Skeletal muscle cell (primary cell): ENCODE results near the gene GCH1.
A peak's percentile ranks its signal among the peaks of the same experiment; 100 is the strongest.
"Not testable (repeated sequence)": the region's sequence is repeated elsewhere in the genome, so short reads cannot be mapped to it uniquely, and the experiment has no call there.

Experiments used
- DNase-seq: peaks from one replicate; pipeline ENCODE4 v3.0.0-alpha.2; 2010; ENCODE audit warnings: low read depth
- H3K4me3 ChIP-seq: 2 replicates; pipeline ENCODE4 v1.5.1; 2011; ENCODE audit warnings: low read depth, mild to moderate bottlenecking, control low read depth, low read length, moderate library complexity

GCH1 gene

DNA sequence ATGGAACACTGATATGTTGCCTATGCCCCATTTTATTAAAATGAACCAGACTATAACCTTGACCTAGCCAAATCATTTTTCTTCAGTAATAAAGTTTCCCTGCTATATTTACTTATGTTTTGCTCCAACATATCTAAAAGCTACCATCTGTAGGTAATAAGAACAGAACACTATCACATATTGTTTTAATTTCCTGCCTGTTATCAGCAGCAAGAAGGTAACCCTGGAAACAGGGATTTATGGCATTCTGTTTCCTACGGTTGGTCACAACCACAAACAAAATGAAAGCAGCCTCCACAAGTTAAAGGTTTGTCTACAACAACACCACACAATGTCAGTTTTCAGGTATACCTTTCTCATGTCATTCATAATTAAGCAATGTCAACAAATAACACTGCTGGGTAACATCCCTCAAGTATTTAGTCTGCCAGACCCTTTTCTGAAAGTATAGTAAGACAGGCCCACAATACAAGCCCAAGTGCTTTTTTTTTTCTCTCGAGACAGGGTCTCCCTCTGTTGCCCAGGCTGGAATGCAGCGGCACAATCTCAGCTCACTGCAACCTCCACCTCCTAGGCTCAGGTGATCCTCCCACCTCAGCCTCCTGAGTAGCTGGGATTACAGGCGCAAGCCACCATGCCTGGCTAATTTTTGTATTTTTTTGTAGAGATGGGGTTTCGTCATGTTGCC lies 25.5 kb downstream of the GCH1 start:
- no peak for DNase-seq
- H3K4me3 ChIP-seq, result no peak overlapping the region

DNA sequence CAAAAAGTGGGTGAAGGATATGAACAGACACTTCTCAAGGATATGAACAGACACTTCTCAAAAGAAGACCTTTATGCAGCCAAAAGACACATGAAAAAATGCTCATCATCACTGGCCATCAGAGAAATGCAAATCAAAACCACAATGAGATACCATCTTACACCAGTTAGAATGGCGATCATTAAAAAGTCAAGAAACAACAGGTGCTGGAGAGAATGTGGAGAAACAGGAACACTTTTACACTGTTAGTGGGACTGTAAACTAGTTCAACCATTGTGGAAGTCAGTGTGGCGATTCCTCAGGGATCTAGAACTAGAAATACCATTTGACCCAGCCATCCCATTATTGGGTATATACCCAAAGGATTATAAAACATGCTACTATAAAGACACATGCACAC lies 27.0 kb downstream of the GCH1 start:
- H3K4me3 ChIP-seq, DNase-seq: not testable (repeated sequence)

DNA sequence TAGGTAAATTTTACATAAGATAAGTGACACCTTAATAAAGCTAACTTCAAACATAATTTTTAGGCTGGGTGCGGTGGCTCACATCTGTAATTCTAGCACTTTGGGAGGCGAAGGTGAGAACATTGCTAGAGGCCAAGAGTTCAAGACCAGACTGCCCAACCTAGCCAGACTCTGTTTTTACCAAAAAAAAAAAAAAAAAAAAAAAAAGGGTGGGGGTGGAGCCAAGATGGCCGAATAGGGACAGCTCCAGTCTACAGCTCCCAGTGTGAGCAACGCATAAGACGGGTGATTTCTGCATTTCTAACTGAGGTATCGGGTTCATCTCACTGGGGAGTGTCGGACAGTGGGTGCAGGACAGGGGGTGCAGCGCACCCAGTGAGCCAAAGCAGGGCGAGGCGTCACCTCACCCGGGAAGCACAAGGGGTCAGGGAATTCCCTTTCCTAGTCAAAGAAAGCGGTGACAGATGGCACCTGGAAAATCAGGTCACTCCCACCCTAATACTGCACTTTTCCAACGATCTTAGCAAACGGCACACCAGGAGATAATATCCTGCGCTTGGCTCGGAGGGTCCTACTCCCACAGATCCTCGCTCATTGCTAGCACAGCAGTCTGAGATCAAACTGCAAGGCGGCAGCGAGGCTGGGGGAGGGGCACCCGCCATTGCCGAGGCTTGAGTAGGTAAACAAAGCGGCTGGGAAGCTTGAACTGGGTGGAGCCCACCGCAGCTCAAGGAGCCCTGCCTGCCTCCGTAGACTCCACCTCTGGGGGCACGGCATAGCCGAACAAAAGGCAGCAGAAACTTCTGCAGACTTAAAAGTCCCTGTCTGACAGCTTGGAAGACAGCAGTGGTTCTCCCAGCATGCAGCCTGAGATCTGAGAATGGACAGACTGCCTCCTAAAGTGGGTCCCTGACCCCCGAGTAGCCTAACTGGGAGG lies 32.2 kb downstream of the GCH1 start:
- DNase-seq, H3K4me3 ChIP-seq: not testable (repeated sequence)

DNA sequence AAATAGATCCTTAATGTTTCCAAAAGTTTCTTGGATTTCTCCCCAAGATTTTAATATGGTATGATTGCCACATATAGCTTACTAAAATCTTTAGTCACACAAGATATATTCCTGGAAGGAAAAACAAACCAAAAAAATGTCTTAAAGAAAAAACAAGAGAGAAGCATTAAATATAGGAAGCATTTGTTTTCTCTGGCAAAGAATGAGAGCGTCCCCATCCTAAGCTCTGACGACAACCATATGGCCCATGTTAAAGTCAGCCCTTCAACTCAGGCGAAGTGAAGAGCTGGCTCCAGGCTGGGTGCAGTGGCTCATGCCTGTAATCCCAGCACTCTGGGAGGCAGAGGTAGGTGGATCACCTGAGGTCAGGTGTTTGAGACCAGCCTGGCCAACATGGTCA lies 35.6 kb downstream of the GCH1 start:
- no peak for DNase-seq
- no peak overlapping the region for H3K4me3 ChIP-seq

DNA sequence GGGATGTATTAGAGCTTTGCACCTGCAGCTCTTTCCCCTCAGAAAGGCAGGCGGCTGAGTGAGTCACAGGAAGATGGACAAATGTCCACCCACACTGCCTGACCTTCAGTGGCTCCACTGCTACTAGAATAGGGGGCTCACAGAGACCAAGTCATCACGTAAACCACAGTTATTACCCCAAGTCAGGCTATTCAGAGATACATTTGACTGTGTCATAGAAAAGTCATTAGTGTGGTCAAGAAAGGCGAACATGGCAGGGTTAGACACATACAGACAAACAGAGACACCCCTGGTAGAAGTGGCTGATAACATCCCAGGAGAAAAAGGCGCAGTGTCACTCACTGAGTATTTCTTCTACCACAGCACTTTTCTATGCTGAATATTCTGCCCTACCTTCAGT lies 36.0 kb downstream of the GCH1 start:
- DNase-seq, result no peak
- H3K4me3 ChIP-seq, result no peak overlapping the region

DNA sequence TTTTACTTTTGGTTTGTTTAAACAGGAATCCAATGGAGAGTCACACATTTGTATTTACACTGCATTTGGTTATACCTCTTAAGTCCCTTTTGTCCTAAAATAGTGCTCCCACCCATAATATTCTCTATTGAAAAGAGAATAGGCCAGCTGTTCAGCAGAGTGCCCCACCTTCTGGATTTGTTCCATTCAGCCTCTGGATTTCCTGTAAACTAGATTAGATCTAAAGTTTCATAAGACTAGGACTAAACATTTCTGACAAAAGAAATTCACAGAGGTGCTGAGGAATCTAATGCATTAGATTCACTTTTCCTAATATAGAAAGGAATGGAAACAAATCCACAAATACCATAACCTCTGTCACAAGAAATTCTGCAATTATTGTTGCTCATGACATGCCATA lies 38.1 kb downstream of the GCH1 start:
- H3K4me3 ChIP-seq, result no peak overlapping the region
- DNase-seq, result no peak

DNA sequence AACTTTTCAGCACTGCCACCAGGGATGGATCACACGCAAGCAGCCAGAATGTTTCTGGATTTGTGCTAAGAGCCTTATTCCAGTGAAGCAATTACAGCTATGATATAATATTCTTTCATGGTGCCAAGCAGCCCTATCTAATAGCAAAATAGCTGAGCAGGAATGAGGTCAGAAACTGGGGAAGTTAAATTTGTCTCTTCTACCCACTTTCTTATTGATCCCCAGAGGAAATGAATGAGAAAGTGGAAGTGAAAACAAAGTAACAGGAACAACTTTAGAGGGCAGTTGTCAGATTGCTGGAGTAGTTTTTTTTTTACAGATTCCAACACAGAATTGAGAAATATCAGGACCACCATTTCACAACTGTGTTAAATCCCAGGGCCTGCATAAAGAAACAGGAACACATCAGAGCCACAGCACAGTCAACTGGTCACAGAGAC lies 44.8 kb downstream of the GCH1 start:
- DNase-seq, result no peak
- no peak overlapping the region for H3K4me3 ChIP-seq

DNA sequence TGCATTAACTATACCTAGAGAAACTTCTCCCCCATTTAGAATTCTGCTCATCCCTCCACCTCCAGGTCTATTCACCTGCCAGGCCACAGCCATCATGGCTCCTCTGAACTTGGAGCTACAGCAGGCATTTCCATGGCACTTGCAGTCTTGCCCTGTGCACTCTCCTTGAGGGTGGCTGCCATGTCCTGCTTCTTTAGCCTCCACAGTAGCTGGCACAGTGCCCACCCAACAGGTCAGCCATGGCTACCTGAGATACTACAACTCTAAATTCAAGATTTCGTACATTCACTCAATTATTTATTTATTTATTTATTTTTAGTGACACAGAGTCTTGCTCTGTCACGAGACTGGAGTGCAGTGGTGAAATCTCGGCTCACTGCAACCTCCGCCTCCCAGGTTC lies 46.5 kb downstream of the GCH1 start:
- H3K4me3 ChIP-seq, result no peak overlapping the region
- no peak for DNase-seq

DNA sequence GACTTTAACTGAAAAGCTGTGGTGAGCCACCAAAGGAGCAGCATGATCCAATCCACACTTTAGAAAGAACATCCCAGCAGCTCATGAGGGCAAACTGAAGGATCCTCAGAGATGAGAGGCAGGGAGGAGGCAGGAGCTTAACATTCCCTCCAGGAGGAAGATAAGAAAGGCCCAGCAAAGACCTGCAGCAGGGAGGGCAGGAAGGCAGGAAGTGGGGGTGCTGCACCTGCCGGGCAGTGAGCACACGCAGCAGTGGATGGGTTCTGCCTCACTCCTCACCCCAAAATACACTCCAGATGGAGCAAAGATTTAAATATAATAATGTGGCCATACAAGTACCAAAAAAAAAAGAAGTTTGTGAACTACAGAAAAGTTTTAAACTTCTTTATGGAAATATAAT lies 48.4 kb downstream of the GCH1 start:
- DNase-seq, result no peak
- H3K4me3 ChIP-seq, result no peak overlapping the region

DNA sequence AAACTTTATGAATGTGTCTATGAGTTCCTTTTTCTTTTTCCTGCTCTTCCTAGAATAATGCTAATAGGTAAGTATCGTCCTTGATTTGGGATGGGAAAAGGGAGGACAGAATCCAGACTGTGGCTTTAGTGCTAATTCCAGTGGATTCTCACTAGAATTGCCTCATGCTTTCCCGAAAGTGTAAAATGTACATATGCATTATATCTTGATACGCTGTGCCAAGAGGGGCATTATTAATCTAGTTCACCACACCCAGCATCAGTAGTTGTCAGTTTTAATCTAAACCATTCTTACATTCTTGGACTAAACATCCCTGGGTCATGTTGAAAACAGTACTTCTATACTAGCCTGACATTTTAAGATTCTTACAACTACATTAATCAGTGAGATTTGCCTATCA lies 49.3 kb downstream of the GCH1 start:
- no peak for DNase-seq
- H3K4me3 ChIP-seq, result no peak overlapping the region

DNA sequence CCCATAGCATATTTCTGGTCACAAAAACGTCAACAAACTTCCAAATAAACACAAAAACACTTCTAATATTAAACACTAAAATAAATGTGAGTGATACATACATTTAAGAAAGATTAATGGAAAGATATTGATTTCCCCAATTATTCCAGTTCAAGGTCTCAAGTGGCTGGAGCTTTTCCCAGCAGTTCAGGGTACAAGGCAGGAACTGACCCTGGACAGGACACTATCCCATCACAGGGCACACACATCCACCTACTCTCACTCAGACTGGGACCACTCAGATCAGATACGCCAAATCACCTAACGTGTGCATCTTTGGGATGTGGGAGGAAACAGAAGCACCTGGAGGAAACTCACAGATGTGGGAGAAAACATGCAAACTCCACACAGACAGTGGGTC lies 50.4 kb downstream of the GCH1 start:
- DNase-seq, result no peak
- H3K4me3 ChIP-seq, result no peak overlapping the region

DNA sequence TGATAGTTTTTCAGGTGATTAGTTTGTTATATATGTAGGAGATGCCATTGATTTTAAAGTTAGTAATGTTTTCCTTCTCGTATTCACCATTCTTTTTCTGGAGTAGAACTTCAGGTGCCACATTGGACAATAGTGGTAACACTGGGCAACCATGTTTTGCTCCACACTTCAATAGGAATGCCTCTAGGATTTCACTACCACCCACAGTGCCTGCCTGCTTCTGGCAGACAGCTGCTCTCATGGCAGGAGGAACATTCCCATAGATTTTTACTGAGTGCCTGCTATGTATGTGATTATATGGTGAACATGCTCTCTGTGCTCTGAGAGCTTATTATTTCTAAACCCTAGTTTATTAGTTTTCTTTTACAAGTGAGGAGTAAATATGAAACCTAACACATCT lies 53.7 kb downstream of the GCH1 start:
- H3K4me3 ChIP-seq, result no peak overlapping the region
- no peak for DNase-seq

DNA sequence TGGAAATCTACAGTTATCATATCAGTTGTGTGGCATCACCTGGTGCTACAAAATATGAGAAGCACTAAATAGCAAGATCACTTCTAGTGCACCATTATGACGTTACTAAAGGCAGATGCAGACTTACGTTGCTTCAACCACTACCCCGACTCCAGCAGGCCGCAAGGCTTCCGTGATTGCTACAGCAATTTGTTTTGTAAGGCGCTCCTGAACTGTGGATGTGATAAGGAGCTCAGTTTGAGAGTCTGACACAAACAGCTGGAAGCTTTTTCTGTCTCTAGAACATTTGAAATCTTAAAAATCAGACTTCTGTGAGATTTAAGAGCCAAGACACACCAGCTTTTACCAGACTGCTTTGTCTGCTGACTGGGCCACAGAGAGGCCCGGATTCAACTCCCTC lies 57.0 kb downstream of the GCH1 start:
- H3K4me3 ChIP-seq, result no peak overlapping the region
- DNase-seq, result no peak

DNA sequence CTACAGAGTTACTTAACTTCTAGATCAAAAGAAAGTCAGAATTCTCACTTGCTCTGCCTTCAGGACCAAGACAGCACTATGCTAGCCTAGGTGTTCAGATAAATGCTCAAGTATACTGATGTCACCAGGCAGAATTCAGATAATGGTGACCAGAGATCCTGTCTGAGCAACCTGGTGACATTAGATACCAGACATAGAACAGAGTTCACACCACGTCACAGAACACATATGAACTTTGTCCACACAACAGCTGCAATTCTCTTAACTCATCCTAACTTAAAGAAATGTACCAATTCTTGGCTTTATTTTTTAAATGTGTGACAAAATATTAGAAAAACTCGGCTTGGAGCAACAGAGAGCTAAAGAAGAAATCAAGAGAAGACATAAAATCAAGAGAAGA lies 58.1 kb downstream of the GCH1 start:
- H3K4me3 ChIP-seq, result no peak overlapping the region
- no peak for DNase-seq

DNA sequence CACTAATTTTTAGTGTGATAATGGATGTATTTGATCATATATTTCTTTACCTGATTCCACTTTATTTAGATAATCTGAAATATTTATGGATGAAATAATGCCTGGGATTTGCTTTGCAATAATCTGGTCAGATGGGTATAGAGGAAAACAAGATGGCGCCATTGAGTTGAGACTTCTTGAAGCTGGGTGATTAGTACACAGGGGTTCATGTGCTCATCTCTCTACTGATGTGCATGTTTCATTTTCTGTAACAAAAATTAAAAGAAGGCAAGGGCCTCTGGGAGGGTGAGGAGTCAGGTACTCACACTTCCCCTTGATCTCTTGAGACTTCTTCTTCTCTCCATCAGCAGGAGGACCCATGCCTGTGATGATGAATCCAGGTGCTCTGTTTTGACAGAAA lies 61.8 kb downstream of the GCH1 start:
- H3K4me3 ChIP-seq, result no peak overlapping the region
- DNase-seq, result no peak

DNA sequence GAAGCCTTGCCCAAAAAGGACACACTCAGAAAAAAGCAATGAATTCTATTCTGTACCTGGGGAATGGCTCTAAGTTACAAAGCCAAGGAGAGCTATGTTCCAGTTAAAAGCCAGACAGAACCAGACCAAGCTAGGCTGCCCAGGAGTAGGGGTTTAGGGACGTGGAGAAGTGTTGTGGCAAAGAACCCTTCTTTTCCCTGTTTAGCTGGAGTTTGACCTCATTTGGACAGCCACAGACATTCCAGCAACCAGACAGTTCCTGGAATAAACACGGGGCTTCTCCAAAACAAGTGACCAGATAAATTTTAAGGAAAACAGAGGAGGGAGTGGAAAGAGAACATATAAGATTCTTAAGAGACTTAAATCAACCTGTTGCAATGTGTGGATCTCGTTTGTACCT lies 62.3 kb downstream of the GCH1 start:
- no peak for DNase-seq
- H3K4me3 ChIP-seq, result no peak overlapping the region

DNA sequence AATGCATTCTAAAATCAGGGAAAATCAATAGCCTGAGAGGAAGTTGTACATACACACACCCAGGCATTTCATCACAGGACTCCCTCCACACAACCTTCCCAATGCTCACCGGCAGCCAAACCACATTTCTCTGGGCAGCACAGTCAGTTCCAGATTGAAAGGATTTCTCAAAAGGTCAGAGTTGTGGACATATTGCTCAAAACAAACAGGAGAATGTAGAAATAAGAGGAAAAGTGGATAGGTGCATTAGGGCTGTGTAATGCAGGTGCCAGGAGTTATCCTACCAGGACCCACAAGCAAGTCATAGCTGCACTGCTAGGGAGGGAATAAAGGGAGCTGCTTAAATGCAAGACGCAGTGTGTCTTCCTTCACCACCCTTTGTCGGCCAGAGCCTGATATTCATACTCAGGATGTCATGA lies 62.9 kb downstream of the GCH1 start:
- H3K4me3 ChIP-seq, result no peak overlapping the region
- DNase-seq, result peak; percentile 29

DNA sequence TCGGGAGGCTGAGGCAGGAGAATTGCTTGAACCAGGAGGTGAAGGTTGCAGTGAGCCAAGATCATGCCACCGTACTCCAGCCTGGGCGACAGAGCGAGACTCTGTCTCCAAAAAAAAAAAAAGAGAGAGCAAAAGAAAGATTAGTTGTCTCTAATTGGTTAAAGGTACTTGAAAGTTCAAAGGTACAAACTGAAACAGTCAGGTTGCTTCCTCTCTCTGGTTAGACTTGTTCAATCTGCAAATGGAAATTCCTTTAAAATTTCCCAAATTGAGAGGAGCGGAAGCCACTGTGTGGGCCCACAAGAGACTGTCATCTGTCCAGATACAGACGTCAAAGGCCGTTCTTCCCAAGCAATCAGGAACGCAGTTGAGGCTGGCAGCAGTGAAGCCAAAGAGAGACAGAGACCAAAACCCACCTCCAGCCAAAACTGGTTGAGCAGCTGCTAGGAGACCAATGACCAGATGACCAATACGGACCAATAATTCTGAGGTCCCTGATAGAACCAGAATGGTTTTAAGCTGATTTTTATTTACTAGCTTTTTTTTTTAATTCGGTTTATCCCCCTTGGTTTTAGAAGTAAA lies 63.6 kb downstream of the GCH1 start:
- DNase-seq, result no peak
- no peak overlapping the region for H3K4me3 ChIP-seq

DNA sequence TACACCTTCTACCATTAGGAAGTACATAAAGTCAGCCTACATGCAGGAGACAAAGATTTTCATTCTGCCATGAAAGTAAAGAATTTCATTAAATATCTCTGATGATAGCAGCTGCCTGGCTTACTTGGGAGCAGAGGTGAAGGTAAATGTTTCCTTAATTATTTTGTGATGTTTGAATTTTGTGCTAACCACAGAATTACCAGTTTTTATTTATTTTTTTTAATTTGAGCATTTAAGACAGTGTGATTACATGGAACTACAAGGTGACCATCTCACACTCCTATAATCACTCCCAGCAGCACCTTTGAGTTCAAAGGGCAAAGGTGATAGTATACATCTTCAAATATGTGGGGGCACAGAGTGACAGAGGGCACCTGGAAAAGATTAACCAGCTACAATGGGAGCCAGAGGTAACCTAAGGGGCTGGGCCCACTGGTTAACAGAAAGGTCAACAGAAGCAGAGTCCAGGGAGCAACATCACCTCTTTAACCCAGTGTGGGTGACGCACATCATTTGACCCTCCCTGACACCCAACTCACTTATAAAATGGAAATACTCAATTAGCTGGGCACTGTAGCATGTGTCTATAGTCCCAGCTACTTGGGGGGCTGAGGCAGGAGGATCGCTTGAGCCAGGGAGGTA lies 65.0 kb downstream of the GCH1 start:
- DNase-seq, result no peak
- no peak overlapping the region for H3K4me3 ChIP-seq

DNA sequence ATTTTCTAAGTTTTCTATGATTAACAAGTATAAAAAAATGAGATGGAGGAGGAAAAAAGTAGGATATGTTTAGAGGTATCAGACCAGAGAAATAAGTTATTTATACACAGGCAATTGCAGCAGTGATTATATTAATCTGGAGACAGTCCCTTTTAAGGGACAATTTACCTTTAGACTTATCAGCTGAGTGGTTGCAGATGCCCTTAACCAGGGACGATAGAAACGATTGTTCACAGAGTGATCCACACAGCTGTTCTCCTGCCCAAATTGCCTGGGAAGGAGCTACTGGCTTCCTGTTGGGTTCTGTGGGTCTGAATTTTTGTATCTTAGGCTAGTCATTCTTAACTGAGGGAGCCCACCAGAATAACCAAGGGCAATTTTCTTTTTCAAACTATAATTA lies 66.4 kb downstream of the GCH1 start:
- no peak overlapping the region for H3K4me3 ChIP-seq
- DNase-seq, result no peak
